Vagina (tissue), 2 donors: ENCODE measurements around the gene IL20.

Source experiments
- POLR2AphosphoS5 ChIP-seq, 2 donors: sonication (generic); formaldehyde crosslinking; IDR thresholded peaks; one replicate each; pipeline ENCODE4 v1.9.0; 2017; ENCODE audit warnings: antibody characterized with exemption in 2 of 2, mild to moderate bottlenecking in 2 of 2, low read depth in 1 of 2; ENCODE audit not compliant: insufficient read depth in 1 of 2
- TF ChIP-seq, protein P1 (sequence below), 3 experiments: fragments of 450-650 bp in 2 of 3; fragments of 200-600 bp in 1 of 3; sonication (generic) in 1 of 3; IDR thresholded peaks; one replicate each; pipeline ENCODE4 v1.5.1; 2017 to 2019; ENCODE audit warnings: antibody characterized with exemption in 3 of 3, mild to moderate bottlenecking in 2 of 3, moderate library complexity in 2 of 3

DNA sequence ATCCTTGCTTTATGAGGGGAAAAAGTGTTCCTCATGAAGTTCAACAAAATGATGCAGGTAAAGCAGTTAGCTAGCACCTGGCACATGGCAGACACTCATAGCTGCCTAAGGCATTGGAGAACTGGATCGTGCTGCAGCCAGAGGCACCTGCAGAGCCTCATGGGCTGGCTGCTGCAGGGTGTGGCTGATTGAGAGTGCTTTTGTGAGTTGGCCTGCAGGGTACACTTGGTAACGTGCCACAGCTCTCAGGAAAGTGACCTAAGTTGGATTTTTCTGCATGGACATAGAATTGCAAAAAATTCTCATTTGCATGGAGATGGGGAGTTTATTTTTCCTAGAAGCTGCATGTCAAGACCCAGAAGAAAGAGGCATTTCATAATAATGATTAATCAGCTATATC is 31.6 kb upstream of the IL20 start:
- TF ChIP-seq, protein P1, sequence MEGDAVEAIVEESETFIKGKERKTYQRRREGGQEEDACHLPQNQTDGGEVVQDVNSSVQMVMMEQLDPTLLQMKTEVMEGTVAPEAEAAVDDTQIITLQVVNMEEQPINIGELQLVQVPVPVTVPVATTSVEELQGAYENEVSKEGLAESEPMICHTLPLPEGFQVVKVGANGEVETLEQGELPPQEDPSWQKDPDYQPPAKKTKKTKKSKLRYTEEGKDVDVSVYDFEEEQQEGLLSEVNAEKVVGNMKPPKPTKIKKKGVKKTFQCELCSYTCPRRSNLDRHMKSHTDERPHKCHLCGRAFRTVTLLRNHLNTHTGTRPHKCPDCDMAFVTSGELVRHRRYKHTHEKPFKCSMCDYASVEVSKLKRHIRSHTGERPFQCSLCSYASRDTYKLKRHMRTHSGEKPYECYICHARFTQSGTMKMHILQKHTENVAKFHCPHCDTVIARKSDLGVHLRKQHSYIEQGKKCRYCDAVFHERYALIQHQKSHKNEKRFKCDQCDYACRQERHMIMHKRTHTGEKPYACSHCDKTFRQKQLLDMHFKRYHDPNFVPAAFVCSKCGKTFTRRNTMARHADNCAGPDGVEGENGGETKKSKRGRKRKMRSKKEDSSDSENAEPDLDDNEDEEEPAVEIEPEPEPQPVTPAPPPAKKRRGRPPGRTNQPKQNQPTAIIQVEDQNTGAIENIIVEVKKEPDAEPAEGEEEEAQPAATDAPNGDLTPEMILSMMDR (IDR thresholded peaks at IDR 0.05): no peak
- no peak for TF ChIP-seq POLR2AphosphoS5 (IDR thresholded peaks at IDR 0.05; ENCODE audit: insufficient read depth in 1 of 2, low read depth in 1 of 2)
